NCI-H524 treated with DMSO at 0.1 percent for 48 hours (cell line): ENCODE measurements around the gene SAMMSON.

Source experiments
- DNase-seq: peaks from one replicate; lab custom pipeline; 2025; lab: John Stamatoyannopoulos, UW

SAMMSON gene

DNA sequence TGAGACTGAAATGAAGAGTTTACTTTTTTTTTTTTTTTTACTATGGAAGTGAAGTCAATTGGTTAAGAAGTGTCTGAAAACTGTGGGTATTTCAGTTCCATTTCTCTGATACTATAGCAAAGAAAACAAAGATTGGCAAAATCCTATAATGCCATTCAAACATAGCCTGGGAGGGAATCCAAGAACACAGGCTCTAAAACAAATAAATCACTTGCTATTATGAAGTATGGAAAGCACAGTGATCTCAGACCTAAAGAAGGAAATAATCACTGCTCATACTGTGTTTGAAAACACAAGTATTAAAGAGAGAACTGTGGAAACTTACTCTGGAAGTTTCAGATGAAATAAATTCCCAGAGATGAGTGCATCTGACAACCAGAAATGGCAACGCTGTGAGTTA lies 12.0 kb downstream of the SAMMSON start:
- no peak for DNase-seq

DNA sequence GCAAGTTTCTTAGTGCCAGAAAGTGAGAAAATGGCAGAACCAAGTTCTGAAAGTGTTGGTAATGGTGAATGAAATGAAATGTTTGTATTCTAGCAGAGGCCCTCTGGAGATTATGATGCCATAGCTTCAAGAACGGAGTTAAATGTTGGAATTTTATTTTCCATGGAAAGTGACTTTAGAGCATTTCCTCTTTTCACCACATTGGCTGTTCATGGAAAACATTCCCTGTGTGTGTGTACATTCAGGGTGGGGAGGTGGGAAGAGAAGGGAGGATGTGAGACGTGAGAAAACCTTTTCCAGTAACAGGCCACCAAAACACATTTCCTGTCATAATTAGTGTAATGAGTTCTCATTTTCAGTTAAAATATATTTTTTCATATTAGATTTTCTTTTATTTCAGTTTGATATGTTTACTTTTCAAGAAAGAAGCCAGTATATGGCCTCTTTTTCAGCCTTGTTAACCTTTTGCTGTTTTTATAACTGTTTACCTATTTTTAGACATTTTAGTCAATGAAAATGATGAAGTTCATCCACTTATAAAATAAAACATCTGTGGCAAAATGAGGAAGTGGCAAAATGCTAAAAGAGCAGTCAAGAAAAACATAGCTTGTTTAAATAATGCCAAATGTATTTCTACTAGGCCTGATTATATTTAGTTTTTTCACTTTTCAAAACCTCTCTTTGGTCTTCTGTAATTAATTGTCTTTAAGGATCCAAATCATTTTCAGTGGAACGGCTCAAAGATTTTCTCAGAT lies 21.6 kb downstream of the SAMMSON start:
- DNase-seq, result no peak

DNA sequence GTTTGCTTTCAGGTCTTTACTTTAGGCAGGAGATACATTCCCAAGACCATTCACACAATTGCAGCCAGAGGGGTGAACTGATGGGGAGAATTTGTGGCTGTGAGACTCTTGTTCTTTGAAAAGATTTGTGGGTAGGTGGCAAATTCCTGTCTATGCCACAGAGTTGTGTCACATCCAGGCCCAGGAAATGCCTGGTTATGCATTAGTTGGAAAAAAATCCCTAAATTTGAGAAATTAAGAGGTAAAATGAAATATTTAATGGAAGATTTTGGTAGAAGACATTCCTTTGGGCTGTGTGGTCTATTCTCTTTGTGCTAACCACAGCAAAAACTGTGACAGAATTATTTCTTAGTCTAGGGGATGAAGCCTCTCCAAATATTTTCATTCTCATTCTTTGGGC lies 28.8 kb downstream of the SAMMSON start:
- no peak for DNase-seq

DNA sequence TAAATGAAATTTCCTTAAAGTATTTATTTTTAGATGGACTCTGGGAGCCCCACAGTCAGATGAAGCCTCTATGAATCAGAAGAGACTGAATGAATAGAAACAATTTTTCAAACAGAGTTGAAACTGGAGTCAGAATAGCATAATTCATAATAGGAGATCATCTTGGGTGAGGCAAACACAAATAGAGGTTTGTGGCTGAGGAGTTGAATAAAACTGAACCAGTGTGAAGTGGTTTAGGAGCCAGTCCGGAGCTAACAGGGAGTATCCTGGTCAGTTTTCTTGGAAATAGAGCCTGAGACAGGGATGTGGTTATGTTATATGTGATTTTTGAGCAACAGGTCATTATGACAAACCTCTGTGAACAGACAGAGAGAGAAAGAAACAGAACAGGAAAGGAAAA lies 39.2 kb downstream of the SAMMSON start:
- no peak for DNase-seq

DNA sequence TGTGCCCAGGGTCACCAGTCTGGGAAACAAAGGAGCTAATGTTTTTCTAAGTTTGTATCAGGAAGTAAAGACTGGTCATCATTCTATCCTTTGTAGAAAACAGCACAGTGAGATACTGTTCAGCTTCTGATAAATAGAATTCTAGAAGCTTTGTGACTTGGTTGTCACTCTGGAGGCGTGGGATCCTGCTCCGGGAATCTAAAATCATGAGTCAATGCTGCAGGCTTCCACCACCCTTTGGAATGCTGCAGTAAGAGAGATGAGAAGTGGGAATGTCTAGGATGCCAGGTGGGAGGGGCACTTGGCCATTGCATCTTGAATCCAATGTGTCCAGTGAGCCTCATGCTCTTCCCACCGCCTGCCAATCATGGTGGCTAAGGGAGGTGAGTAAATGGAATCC lies 40.9 kb downstream of the SAMMSON start:
- no peak for DNase-seq

DNA sequence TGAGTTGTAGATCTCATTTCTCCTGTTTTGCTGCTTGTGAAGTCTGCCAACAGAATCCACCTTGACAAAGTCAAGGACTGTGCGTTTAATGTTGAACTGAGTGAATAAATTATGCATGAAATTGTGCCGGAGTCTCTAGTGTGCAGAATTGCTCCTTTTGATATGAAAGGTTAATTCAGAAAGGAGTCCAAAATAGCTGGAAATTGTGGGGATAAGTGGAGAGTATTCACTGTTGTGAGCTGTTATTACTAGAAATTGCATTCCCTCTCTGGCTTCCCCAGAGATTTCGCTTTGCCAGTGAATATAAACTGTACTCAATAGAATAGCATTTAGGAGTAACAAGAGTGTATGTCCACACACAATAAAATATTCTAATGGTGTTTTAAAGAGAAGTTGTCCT lies 43.1 kb downstream of the SAMMSON start:
- DNase-seq, result no peak

DNA sequence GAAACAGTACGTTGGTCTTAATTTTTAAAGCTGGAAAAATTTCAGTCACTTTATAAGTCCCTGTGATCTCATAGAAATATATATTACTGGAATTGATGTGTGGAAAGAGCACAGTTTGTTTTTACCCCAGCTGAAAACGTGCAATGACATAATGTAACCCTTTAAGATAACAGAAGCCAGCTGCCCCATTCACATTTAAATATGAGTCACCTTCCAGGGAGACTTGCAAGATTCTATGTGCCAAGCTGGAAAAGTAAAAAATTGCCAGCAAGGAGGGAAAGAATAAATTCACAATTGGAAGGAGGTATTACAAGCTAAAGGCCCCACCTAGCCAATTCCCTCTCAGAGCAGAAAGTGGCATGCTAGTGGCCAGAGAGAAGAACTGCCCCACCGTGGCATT lies 50.2 kb downstream of the SAMMSON start:
- no peak for DNase-seq

DNA sequence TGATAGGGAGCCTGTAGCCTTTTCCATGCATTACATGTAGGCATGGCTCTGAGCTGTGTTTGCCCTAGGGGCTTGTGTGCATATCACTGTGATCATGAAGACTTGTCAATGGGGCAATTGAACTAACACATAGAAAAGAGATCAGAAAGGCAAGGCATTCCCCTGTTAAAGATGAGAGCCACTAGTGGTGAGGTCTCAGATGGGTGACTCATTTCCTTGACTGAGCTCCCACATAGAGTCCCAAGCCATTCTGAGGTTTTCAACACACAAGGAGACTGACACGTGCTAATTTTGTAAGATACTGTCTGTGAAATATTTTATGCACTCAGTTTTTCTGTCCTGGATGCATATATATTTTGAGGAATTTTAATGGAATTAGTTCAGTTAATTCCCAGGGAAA lies 53.8 kb downstream of the SAMMSON start:
- DNase-seq, result no peak

DNA sequence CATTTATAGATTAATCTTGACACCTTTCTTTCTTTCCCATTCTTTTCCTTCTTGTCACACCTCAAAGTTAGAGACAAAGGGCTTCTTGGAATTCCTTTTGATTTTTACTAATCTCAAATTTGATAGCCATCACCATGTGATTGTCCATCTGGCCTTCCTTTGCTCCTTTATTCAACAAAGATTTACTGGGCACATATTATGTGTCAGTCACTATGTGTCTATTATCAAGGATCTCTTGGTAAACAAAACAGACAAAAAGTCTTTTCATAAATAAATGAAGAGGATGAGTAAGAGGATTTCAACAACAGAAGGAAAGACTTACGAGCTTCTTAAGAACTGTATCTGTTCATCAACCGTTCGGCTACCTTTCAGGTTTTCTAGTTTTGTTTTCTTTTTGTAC lies 56.5 kb downstream of the SAMMSON start:
- DNase-seq, result no peak

DNA sequence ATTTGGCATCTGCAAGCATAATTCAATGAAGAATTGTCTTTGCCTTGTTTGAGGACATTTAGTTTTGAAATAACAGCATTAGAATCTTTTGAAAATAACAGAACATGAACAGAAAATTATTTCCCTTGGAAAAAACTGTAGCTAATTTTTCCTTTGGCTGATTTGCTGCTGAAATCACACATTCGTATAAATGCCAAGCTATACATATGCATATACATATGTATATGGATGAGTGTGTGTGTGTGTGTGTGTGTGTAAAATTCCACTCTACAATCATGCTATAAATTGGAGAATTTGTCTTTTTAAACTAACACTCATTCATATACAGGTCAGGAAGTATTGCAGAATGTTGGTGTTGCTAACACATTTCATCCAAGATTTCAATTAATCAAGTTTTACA lies 57.9 kb downstream of the SAMMSON start:
- no peak for DNase-seq

DNA sequence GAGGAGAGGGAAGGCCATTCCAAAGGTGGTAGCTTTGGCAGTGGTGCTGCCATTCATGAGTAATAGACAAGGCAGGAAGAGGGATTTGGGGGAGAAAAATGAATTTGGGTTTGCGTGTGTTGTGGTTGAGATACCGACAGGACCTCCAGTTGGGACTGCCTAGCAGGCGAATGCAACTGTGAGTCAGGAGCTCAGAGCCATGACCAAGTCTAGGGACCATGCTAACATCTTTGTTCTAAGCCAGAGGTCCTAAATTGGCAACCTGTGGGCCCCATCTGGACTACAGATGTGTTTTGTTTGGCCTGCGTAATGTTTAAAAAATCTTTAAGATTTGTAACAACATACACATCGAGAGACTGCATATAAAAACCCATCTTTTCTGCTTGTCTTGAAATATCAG lies 61.6 kb downstream of the SAMMSON start:
- DNase-seq, result no peak

DNA sequence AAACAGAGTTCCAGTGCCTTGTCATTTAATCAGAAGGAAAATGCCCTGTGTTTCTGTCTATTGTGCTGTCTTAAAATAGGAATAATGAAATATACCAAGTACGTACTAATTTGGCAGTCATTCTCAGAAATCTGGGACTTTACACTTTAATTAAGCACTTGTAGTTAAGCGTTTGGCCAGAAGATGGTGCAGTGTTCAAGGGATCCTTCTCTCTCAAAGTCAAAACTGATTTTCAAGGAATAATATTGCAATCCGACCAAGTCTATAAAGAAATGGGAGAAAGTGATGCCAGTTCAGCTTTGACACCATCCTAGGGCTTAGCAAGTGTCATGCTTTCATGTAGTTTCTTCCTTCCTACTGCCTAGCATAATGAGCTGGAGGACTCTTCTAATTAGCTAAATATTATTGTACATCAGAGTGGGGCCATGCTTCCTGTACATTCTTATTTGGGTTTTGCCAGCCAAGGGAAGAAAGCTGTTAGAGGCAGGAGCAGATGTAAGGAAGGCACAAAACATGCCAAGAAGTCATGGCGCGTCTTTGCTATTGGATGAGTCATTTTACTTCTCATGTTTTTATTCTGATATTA lies 64.8 kb downstream of the SAMMSON start:
- peak; percentile 17 for DNase-seq

DNA sequence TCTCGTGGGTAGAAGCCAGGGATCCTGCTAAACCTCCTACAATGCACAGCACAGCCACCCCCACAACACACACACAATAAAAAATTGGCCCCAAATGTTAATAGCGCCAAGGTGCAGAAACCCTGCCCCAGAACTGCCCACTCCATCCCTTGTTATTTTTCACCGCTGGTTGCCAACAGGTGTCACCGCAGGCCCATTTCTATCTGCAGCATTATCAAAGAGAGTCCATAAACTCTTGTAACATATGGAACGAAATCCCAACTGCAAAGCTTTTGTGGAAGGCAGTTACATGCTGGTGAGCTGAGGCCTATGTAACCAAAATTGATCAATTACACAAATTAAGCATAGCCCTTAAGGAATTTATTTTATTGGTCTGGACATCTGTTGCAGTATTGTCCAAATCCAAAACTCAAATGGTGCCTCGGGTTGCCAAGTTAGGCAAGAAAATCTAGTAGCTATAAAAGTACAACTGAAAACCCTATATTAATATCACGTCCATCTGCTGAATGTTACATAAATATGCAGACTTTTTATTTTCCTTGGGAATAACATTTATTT lies 66.2 kb downstream of the SAMMSON start:
- DNase-seq, result peak; percentile 88

DNA sequence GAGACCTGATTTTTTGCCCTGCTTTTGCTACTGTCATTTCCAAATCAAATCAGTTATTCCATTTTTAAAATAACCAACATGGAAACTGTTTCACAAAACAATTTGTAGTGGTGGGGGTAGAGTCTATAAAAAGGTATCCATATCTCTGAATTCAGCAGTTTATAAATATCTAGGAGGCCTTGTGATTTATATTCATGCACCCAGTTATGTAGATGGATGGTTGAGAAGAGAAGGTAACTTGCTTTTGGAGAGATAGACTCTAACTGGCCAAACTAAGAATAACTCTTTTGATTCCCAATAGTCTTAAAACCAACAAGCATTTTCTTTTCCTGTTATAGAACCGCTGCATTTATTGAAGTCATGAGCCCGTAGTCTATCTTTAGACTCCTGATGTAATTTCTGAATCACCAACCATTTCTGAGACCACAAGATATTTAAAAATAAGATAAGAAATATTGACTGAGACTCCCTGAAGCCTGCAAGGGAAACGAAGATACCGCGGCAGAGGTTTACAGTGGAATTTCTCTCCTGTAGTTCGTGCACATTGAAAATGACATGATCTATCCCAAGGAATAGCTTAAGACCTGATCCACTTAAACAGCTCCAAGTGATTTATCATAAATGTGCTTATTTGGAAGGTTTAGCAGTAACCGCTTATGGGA lies 68.5 kb downstream of the SAMMSON start:
- DNase-seq, result no peak

DNA sequence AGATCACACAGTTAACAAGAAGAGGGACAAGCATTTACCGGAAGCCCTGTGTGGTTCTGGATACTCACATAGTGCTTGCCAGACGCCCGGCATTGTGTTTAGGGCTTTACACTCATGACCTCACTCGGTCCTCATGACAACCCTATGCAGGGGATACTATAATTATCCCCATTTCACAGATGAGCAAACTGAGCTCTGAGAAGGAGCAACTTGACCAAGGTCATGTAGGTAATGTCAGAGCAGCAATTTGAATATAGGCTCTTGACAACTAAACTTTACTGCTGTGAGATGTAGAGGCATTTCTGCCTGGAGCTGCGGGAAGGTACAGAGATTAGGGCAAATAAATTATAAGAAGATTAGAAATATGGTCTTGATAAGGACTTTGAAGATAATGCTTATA lies 70.0 kb downstream of the SAMMSON start:
- no peak for DNase-seq

DNA sequence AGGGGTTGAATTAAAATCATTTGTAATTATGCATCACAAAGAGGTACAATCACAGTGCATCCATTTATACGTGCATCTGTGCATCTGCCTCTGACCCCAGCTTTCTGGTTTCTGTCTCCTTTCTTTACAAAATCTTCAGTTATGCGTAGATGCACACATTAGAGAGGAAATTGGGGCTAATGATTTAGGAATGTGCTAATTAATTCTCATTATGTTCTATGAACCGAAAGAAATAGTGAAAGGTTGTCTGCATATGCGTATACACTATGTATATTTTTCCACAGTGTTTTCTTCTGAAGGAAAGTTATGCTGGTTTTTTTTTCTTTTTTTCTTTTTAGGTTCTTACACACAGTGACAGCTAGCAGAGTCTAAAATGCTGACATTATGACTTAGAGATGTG lies 71.6 kb downstream of the SAMMSON start:
- no peak for DNase-seq

DNA sequence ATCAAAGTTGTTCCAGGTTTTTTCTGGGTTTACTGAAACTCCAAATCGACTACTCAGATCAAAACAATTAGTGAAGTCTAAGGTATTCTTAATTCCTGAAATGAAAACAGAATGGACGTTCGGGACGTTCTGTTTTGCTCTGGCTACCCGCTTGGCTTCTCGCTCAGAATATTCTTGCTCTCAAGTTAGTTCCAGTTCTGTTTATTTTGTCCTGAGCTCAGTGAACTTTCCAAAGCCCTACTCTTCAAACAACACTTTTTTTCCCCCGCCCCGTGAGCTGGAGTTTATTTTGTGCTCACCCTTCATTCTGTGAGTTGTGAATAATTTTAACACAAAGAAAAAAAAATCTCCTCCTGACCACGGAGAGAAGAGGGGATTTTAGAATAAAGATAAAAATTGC lies 72.6 kb downstream of the SAMMSON start:
- no peak for DNase-seq

DNA sequence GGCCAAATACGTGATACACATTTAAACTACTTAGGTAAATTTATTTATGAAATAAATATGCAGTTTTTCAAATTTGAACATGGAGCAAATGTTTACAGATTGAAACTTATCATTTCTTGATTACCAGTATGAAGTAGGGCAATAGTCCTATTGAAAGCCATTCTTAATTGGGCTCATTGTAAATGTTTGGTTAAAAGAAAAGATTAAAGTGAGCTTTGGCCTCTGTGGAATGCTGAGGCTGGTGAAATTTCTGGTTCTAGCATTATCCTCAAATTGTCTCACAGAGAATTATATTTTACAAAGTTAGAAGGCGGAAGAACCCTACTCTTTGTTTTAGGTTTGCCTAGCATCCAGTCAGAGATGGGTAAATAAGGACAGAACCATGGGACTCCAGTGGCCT lies 73.2 kb downstream of the SAMMSON start:
- DNase-seq, result no peak

DNA sequence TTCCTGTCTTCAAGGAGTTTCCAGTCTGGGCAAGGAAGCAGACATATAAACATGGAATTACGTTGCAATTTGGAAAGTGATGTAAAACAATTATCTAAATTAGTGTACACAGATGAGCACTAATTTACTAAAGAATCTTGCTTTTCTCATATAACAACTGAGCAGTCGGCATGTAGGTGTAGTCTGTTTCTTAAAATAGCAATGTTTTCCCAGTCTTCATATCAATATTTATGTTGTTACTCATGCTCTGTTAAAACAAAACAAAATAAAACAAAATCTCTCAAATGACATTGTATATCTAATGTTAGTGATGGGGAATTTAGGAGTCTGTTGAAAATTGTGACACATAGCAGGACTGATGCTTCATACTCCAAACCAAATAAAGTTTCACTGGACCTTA lies 75.6 kb downstream of the SAMMSON start:
- DNase-seq, result no peak

DNA sequence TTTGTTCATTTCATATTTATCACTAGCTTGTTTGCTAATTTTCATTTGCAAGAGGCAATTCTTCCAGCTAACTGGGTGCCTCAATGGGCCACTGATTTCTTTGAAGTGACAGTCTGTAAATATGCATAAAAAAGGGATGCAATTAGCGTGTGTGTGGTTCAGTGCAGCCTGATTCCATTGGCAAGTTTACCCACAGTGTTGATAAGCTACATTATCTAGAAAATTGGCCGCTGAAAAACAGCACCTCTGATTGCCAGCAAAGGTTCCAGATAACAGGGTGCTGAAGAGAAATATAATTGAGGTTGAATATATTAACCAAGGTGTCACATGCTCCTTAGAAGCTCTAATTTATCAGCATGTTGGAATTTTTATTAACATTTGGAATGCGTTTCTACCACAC lies 76.9 kb downstream of the SAMMSON start:
- no peak for DNase-seq

DNA sequence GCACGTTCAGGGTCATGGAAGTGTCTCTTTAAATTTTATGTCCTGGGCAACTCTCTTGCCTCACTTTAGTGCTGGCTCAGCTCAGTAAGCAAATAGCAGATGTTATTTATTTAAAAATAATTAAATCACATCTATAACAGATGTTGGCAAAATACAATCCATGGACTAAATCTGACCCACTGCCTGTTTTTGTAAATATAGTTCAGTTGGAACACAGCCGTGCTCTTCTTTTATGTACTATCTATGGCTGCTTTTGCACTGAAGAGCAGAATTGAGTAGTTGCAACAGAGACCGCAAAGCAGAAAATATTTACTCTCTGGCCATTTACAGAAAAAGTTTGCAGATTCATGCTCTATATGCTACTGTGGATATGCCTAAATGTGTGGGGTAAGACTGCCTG lies 79.2 kb downstream of the SAMMSON start:
- no peak for DNase-seq

DNA sequence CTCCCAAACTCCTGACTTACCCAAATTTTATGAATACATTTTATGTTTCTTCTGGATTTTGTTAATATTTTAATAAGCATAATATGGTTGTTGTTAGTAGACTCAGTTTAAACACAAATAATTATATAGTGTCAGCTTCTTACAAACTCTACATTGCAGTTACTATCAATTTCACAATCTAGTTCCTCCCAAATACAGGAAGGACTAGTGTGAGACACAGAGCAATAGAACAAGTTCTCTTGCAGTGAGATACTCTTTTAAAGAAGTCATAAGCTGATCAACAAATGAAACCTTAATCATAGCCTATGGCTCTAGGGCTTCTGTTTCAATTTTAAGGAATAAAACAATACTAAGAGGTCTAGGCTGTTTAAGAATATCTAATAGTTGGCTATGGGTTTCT lies 86.1 kb downstream of the SAMMSON start:
- no peak for DNase-seq

DNA sequence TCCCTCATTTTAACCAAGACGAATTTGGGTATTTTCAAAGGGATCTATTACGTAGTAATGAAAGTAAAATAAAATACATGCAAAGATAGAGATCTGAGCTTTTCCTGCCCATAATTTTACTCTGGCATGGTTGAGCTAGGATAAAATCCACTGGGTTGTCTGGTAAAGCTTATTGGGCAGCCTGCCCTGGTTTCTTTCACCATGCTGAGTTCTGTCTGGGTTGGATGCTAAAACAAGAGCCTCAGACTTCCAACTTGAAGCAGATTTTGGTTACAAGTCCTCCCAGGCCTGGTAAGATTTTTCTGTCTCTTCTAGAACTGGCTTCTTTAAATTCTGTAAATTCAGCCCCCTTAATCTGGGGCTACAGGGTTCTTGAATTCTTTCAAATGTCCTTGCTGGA lies 86.8 kb downstream of the SAMMSON start:
- no peak for DNase-seq
